Stimulated activated CD4-positive, alpha-beta T cell treated with anti-CD3 and anti-CD28 coated beads, Interleukin-1b, Interleukin-23, amount 100 ng/mL, for 48 hours (primary cell): Measurements from ENCODE around the gene EPHA3.

ENCODE experiments used
- DNase-seq: peaks from one replicate; pipeline ENCODE4 v3.0.0-alpha.2; 2020

EPHA3 gene

GRCh38 chr3:89368846-89369245 lies 261.4 kb downstream of the EPHA3 start:
- no peak for DNase-seq

DNA sequence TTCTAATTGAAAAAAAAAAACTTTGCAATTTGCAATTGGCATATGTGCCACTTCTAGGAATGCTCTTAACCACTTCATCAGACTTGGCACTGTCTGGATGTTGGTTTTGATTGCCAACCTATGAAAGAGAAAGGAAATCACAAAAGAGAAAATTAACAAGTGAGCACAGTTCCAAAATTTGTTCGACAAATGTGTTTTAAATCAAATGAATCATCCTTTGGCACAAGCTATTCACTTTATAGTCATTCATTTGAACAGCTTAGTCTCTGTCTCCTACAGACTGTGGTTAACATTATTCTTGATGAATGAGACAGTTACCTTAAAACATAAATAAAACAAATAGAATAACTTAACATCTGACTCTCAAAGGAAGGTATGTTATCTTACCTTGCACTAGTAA lies 265.0 kb downstream of the EPHA3 start:
- DNase-seq: no peak

GRCh38 chr3:89373434-89373833 lies 266.0 kb downstream of the EPHA3 start:
- DNase-seq: no peak

DNA sequence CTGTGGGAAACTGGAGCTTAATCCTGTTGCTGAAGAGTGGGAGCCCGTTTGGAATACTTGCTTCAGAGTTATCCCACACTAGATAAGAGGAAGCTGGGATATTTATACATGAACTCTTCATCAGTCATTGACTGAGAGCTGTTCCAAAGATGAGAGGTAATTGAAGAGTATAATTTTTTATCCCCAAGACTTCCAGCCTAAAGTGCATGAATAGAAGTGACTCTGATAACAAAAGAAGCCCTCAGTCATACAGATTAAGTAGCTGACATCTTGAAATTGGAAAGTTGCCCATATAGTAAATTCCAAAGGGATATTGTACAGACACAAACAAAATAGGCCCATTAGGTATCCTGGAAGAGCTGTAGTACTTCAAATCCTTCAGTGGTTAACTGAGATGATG lies 268.0 kb downstream of the EPHA3 start:
- no peak for DNase-seq

DNA sequence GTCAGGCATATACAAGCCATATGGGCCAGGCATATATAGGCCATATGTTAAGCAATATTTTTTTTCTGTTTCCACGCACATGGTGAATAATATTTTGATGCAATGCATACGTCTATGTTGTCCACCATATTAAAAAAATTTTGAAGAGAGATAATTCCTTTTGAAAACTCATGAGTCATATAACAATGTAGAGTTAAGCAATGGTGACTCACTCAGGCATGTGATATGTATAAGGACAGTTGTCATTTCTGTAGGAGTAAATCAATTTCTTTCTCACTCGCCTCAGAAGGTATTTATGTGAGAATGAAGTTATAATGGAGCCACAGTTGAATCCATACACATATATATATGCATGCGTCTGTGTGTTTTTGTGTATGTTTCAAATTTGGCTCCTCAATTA lies 272.6 kb downstream of the EPHA3 start:
- no peak for DNase-seq

- no peak for DNase-seq
These were observed 285.6 kb downstream of the EPHA3 start for GRCh38 chr3:89392991-89393390.

GRCh38 chr3:89395456-89395855 lies 288.0 kb downstream of the EPHA3 start:
- DNase-seq: no peak

GRCh38 chr3:89395996-89396395 lies 288.6 kb downstream of the EPHA3 start:
- DNase-seq: no peak

- DNase-seq: no peak
These were observed 294.6 kb downstream of the EPHA3 start for GRCh38 chr3:89402051-89402450.

DNA sequence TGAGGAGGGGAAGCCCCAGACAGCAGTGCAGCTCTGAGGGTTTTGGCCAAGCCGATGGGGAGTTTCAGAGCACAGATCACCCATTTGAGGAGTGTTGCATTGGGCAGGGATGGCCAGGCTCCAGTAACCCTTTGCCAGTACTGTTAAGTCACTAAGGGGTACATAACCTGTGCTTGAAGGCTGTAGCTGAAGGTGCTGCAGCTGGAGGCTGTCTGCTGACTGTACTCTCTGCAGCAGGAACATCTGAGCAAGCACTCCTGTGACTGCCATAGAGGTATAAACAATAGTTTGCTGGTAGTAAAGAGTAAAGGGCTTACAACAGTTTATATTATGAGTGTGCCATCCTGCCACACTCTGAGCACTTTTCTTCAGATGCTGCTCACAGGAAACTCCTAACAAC lies 297.8 kb downstream of the EPHA3 start:
- no peak for DNase-seq

DNA sequence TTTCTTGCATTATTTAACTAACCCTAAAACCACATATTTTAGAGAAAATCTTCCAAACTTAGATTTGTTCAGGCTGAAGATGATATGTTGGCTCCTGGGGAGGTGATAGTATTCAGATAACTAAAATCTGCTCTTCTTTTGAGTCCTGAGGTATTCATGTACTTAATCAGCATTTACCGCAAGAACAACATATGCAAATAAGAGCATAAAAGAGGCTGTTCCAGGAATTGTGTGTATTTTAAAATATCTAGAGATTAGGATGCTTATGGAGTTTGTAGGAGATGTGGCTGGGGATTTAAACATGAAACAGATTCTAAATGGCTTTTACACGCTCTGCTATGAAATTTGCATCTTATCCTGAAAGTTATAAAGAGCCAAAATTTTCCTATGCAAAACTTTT lies 298.2 kb downstream of the EPHA3 start:
- no peak for DNase-seq

DNA sequence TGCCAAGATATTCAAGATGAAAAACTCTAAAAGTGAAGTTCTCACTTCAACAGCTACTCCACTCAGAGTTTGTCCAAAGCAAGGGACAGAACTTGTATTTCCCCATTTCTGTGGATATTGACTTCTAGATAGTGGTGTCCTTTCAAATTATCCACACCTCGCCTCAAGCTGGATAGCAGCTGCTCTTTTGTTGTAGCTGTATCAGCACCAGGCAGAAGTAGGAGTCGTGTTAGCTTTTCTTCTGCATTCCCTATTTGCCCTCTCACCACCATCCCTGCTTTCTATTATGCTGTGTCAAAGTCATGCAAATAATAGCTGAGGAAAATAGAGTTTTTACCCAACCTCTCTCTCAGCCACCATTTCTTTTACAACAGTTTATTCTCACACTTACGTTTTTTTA lies 303.8 kb downstream of the EPHA3 start:
- no peak for DNase-seq

- DNase-seq: no peak
These were observed 306.8 kb downstream of the EPHA3 start for GRCh38 chr3:89414270-89414669.

DNA sequence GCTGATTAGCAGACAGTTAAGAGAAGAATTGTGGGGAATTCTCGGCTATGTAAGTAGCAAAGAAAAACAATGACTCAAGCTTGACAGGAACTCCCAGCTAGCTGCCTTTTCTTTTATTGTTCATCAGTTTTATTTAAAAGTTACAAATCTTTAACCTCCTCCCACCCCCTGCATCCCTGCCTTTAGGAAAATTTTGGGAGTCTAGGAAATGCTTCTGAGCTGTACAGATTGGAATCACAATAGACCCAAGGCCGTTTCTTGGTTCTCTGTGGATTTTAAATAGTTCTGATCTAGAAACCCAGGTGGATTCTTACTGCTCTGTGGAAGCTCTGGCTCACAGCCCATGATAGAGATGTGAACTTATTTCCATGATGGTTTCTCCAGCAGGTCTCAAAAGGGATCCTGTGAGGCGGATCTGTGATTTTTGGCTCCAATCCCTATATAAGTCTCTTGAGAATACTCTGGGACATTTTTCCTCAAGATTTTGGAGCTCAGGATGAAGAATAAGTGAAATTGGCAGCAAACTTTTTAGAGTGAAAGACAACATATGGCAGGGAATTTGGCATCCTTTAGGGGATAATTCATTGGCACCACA lies 312.3 kb downstream of the EPHA3 start:
- DNase-seq: no peak

DNA sequence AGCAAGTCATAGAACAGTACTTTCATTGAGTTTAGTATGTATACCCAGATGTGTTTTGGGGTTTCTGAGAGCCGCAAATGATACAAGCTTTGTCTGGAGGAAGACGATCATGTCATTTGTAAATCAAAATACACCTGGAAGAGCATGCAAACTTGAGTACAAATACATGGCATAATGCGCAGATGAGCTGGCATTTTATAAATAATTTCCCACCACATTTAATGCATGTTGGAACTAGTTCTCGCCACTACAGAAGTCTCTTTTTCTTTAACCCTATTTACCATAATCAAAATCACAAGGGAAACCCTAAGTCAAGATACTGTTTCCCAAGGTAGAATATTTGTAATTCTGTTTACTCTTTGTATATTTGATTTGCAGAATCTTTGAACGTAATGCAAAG lies 318.6 kb downstream of the EPHA3 start:
- no peak for DNase-seq

GRCh38 chr3:89434621-89435380 lies 327.4 kb downstream of the EPHA3 start:
- DNase-seq: no peak

GRCh38 chr3:89436846-89437245 lies 329.4 kb downstream of the EPHA3 start:
- DNase-seq: no peak

DNA sequence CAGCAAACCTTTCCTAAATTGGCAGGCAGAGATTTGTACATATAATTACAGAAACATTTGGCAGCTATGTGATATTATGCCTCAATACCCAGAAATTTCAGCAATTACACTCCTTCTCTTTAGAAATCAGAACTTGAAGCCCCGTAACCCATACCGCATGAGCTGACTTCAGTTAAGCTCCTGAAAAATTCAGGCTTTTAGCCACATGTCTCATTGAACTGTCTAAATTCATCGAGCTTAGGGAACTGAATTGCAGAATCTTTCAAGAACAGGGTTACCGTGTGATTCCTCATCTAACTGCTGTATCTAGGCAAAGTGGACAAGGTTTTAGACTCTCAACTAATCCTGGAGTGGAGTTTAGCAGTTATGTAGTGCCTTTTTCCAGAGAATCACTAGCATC lies 333.0 kb downstream of the EPHA3 start:
- no peak for DNase-seq

DNA sequence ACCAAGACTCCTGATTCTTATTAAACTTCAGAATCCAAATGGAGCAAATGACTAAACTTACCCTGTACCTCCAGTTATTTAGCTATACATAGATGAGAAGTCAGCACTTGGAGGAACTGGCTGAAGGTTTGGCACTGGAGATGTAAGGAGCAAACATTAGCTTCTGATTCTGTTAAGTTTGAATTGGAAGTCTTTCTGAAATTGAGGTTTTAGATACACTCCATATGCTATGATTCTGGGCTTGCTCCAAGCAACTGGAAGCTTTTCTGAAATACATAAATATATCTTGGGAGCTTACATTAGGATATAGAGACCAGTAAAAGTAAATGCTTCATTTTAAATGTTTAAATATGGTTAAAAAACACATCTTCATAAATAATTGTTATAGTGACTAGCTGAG lies 333.7 kb downstream of the EPHA3 start:
- no peak for DNase-seq

- no peak for DNase-seq
These were observed 339.2 kb downstream of the EPHA3 start for GRCh38 chr3:89446593-89446992.

DNA sequence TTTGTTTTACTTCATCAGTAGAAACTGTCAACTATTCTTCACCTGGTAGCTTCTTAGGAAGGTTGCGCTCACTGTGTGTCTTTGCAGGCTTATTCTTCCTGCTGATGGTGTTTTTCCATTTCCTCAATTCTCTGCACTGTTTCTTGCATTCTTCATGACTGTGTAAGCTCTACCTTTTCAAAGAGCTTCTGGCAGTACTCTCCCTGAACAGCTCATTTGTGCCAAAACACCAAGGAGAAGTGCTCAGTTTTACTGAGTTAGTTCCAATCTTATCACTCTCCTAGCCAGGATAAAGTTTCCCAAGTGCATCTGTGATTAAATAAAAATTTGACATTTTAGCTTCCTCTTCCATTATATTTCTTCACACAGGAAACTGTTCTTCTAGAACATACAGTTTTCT lies 339.8 kb downstream of the EPHA3 start:
- no peak for DNase-seq

GRCh38 chr3:89449086-89449485 lies 341.7 kb downstream of the EPHA3 start:
- no peak for DNase-seq

DNA sequence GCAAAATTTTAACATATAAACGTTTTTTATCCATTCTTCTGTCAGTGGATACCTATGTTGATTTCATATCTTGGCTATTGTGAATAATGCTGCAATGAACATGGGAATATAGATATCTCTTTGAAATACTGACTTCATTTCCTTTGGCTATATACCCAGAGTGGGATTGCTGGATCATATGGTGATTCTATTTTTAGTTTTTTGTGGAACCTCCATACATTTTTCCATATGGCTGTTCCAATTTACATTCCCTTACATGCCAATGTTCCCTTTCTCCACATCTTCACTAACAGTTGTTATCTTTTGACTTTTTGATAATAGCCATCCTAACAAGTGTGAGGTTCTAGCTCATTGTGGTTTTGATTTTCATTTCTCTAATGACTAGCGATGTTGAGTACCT lies 344.6 kb downstream of the EPHA3 start:
- no peak for DNase-seq

DNA sequence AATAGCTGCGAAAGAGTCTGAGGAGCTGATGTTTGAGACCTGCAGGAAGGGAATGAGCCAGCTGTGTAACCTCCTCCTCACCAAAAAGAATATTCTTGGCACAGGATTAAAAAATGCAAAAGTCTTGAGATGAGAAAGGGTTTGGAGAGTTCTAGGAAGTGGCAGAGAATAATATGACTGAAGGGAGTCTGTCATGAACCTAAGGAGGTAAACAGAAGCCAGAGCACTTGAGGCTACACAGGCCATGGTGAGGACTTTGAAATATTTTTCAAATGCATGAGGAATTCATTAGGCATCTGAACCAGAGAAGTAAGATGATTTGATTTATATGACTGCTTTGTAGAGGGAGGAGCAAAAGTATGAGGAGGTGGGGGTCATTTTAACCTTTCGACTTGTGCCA lies 347.8 kb downstream of the EPHA3 start:
- no peak for DNase-seq

DNA sequence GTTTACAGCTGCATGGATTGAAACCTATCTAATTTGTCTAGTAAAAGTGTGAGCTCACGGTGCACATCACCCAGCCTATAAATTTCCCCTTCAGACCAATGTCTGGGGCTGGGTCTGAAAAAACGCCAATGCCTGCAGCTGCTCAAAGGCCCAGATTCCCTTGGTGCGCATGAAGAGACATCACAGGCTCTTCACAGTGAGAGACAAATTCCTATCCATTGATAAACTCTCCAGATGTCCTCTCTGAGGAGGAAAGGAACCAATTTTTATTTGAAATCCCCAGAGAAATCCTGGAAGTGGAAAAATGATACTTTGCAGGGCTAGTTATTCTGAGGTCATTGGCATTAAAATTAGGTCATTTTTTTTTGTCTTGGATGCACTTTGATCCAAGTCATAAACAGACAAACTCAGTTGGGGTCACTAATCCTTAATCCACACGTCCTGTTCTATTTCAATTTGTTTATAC lies 360.5 kb downstream of the EPHA3 start:
- no peak for DNase-seq
